ENCODE data around the gene FAM53A.
"Not testable (repeated sequence)": the region's sequence is repeated elsewhere in the genome, so short reads cannot be mapped to it uniquely, and the experiment has no call there.

Gene FAM53A

DNA sequence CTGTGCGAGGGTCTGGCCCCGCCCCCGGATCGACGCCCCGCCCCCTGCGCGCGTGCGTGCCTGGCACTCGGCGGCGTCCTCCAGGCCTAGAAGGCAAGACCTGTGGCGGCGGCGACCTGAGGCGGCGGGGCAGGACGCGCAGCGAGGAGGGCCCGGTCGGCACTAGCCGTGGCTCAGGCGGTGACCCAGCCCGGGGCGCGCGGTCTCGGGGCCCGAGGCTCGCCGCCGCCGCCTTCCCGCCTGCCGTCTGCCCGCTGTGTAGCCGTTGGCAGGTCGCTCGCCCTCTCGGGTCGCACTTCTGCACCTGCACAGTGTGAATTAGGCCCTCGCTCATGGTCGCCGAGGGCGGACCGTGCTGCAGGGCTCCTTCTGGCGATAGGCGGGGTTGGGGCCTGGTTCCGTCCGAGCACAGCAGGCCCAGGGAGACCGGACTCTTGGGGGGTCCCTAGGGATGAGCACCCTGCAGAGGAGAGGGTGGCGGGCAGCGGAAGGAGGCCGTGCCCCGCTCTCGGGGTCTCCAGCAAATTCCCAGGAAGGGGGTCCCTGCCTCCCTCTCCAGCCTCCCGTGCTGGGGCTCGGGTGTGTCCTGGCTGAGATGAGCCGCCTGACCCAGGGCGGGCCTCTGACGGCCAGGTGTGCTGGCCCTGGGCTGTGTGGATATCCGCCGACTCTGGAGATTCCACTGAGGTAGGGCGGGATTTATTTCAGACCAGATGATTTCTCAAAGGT, 557 bp upstream of the FAM53A start:
- DNase-seq = no peak

- DNase-seq = no peak
These were observed 815 bp downstream of the FAM53A start for GRCh38 chr4:1683261-1683735.

DNA sequence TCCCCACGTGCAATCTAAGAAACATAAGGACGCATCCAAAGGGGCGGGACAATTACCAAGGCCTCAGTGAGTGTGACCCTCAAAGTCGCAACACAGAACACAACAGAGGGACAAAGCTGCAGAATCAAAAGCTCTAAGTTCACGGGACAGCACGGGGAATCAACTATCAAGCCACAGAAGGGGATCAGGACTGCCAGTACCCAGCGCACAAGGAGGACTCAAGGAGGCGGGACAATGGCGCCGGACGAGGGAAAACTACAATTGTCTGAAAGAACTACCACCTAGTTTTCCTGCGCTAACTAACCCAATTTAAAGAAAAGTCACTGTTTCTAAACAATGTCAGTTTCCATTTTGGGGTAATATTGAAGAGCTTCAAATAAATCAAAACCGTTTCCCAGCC, 1.3 kb downstream of the FAM53A start:
- DNase-seq = no peak

DNA sequence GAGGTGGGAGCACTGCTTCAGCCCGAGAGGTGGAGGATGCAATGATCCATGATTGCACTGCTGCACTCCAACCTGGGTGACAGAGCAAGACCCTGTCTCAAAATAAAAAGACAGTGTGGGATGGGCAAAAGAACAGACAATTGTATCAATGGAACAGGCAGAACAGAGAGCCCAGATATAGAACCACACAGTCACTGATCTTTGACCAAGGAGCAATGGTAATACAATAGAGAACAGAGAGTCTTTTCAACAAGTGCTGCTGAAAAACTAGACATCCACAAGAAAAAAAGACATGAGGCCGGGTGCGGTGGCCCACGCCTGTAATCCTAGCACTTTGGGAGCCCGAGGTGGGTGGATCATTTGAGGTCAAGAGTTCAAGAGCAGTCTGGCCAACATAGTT, 5.9 kb downstream of the FAM53A start:
- DNase-seq = no peak

GRCh38 chr4:1676605-1677525, 7.2 kb downstream of the FAM53A start:
- DNase-seq = no peak

DNA sequence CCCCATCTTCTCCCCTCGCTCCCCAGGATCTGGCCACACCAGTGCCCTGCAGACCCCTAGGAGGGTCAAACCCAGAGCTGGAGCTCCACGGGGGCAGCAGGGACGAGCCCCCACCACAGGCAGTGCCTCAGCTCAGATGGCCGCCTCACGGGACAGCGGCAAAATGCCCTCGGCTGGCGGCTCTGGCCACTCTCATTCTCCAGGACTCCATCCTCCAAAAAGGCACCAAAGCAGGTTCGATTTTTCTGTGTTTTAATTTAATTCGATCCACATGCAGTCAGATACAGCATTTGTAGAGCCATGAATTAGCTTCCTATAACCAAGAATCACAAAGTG, 8.3 kb downstream of the FAM53A start:
- no peak for DNase-seq

DNA sequence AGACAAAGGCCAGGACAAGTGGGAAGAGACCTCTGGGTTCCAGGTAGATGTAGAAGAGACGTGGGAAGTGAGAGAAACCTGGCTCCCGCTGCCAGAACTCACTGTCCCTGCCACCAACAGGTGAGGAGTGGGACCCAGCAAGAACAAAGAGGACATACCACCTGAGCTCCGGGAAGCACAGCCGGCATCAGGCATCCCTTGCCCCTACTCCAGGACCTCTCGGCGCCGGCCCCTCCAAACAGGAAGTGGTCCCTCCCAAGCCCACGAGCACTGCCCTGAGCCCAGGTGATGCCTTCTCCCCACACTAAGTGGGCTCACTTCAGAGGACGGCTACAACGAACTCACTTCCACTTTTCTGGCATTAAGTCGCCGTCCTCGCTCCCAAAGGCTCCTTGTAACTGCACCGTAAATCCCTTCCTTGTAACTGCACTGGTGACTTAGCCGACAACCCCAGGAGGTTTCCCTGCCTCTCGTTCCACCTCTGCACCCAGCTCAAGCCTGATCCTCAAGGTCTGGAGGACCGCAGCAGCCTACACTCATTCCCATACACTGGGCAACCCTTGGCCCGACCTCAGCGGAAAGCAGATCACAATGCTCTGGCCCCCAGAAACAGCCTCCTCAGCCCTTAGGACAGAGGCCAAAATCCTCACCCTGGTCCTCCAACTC, 8.8 kb downstream of the FAM53A start:
- DNase-seq = no peak

DNA sequence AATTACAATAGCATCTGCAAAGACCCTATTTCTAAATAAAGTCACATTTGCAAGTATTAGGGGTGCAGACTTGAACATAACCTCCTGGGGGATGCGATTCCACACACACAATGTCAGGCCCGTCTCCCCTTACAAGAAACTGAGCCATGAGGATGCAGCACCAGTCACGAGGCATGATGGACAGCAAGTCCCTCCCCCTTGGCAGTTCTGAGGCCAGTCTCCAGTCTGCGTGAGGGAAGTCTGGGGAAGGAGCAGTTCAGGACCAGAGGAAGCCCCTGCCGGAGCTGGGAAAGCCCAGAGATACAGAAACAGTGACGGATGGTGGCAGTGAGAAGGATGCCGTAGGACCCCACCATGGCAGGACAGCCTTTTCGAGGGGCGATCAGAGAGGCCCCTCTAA, 9.4 kb downstream of the FAM53A start:
- DNase-seq = no peak

DNA sequence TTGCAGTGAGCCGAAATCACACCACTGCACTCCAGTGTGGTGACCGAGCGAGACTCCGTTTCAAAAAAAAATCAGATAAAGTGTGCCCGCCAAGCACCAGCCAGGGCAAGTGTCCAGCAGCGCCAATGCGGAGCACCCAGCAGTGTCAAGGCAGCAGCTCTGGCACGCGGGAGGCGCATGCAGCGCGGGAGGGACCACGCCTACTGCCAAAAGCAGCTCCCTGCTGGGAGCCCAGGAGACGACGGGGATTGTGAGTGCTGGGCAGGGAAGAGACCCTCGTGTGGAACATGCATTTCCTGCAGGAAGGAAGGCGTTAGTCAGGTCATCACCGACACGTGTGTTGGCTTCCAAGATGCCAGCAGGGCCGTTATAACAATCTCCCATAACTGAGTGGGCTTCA, 10.4 kb downstream of the FAM53A start:
- no peak for DNase-seq

DNA sequence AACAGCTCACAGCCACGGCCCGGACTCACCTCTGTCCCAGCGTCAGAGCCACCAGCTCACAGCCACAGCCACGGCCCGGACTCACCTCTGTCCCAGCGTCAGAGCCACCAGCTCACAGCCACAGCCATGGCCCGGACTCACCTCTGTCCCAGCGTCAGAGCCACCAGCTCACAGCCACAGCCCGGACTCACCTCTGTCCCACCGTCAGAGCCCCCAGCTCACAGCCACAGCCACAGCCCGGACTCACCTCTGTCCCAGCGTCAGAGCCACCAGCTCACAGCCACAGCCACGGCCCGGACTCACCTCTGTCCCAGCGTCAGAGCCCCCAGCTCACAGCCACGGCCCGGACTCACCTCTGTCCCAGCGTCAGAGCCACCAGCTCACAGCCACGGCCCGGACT, 13.1 kb downstream of the FAM53A start:
- DNase-seq = not testable (repeated sequence)

DNA sequence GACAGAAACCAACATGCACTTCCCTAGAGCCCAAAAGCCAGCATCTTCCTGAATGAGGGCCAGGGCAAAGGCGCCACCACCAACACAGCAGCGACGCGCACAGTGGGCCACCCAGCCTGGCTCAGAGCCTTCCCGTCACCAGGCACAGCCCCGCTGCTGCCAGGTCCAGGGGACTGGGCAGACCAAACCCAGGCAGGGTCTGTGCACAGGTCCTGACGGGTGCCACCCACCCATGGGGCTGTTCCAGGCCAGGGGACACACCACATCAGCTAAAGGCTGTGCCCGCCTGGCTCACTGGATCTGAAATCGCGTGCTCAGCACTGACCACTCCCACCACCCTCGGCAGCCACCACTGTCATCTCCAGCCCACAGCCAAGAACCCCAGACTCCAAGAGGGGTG, 13.8 kb downstream of the FAM53A start:
- DNase-seq = no peak

DNA sequence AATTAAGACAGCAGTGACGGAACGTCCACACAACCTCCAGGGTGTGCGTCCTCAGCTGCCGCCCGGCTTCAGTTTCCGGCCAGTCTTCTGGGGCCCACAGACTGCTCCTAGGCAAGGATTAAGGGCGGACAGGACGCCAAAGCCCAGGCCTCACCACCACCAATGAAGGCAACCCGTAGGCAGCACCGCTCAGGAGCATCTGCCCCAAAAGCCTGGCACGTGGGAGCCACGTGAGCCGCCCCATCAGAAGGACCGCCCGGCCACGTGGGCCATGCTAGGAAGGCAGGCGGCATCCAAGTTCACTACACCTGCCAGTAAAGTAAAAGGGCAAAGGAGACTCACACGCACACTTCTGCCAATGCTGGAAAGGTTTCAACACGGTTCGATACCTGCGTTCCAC, 14.3 kb downstream of the FAM53A start:
- no peak for DNase-seq

GRCh38 chr4:1669270-1669669, 14.8 kb downstream of the FAM53A start:
- no peak for DNase-seq

- DNase-seq = no peak
These were observed 15.6 kb downstream of the FAM53A start for GRCh38 chr4:1668488-1668840.

GRCh38 chr4:1667273-1667672, 16.8 kb downstream of the FAM53A start:
- no peak for DNase-seq

DNA sequence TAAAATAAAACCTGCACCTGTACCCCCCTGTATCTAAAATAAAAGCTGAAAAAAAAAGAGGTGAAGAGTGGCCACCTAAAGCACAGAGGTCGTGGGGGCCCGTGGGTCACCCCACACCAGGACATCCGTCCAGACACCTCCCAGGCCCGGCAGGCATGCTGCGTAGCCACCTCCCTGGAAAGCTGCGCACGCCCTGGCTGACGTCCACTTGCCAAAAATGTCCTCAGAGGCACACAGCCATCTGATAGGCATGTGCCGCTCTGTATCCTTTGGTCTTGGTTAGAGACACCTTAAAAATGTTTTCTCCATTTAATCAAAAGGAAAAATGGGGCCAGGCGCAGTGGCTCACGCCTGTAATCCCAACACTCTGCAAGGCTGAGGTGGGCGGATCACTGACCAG, 17.7 kb downstream of the FAM53A start:
- DNase-seq = no peak

DNA sequence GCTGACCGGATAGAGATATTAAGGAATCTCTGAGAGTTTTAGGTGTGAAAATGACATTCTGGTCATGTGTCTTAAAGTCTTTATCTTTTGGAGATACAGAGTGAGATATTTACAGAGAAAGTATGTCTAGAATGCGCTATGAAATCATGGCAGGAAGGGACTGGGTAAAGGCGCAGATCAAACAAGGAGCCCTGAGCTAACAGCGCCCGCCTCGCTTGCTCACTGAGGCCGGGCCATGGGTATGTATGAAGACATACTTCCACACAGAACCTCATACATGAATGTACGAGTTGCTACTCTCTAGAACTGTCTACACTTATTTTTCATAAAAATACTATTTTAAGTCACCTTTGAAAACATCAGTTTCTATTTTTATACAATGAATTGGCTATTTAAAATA, 20.0 kb downstream of the FAM53A start:
- DNase-seq = no peak

GRCh38 chr4:1663549-1663948, 20.6 kb downstream of the FAM53A start:
- no peak for DNase-seq

- no peak for DNase-seq
These were observed 22.4 kb downstream of the FAM53A start for GRCh38 chr4:1661695-1662094.

- DNase-seq = no peak
These were observed 23.0 kb downstream of the FAM53A start for GRCh38 chr4:1660948-1661677.

DNA sequence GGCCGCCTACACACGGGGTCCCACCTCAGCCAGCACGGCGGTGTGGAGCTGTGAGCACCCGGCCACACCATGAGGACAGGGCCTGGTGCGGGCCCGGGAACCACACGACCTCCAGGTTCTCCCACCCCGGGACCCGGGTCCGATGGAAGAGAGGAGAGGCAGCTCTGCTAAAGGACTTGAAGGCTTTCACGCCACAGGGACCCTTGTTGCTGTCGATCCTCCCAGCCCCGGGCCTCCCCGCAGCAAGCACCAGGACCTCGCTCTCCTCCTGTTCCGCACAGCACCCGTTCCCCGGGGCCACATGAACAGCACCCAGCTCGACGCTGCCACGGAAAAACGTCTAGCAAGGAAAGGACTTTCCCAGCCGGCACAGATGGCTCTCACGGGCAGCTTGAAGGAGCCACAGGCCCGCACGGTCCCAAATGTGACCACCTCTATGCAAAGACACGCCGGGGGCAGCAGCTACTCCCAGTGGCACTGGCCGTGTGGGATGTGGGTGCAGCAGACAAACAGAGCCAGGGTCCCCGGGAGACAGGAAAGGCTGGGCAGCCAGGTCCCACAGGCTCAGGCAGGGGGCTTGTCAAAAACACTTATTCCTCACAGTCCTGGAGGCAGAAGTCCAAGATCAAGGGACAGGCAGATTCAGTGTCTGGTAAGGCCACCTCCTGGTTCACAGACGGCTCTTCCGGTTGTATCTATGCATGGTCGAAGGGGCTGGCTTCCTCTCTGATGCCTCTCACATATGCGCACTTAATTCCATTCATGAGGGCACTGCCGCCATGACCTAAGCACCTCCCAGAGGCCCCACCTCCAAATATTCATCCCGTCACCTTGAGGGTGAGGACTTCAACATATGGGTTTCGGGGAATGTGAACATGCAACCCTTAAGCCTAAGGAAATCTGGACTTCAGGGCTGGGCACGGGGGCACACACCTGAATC, 24.7 kb downstream of the FAM53A start:
- no peak for DNase-seq

DNA sequence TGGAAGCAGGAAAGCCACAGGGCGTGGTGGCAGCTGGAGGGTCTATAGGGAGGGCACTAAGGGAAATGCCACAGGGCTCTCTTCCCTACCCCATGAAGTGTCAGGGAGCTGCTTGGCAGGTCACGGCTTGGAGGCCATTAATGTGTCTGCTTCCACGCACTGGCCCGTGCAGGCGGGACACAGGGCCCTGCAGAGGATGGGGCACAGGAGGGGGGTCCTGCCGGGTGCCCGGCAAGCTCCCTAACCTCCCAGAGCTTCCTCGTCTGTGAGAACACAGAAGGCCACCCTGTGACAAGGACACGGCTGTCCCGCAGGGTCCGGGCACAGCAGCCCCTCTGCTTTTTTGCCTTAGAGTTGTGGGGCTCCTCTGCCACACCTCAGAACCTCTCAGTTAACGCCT, 25.5 kb downstream of the FAM53A start:
- no peak for DNase-seq

All from NCI-H524 treated with DMSO at 0.1 percent for 48 hours (cell line).